HepG2 (cell line): Measurements from ENCODE around the gene RTN1. TPM values are rescaled to one million over a fixed set of nuclear protein-coding genes. Genes with fewer than 3 reads are reported as not detected.

Source experiments
- ATAC-seq: fragments of 200-7000 bp; cut with Tn5 transposase; 3 replicates; pipeline ENCODE4 v1.9.1; 2020; ENCODE audit warnings: mild to moderate bottlenecking, moderate library complexity
- BruUV-seq: library from RNA; stranded (reverse); fragments of 400-500 nt; replicated peaks from 2 replicates; lab custom pipeline; 2021; lab: Mats Ljungman, UMichigan
- CTCF ChIA-PET: fragments of 300-600 bp; formaldehyde crosslinking; extraction: SDS; loops from one replicate; lab custom pipeline; 2021; ENCODE audit warnings: low total read pairs, inconsistent platforms, low intra/inter-chr PET ratio; lab: Yijun Ruan, JAX
- POLR2A ChIA-PET: fragments of 350-600 bp; sonication (Branson Sonifier 250); formaldehyde crosslinking; loops from one replicate; lab custom pipeline; 2020; ENCODE audit warnings: antibody characterized with exemption, inconsistent platforms; lab: Yijun Ruan, JAX
- DNase-seq: peaks from one replicate; pipeline ENCODE4 v3.0.0-alpha.2; 2015; ENCODE audit warnings: low spot score
- FAIRE-seq: peaks from 3 replicates; lab custom pipeline; 2011; peaks lifted over from hg19 to GRCh38; lab: Jason Lieb, UNC
- H2AFZ ChIP-seq: one replicate; pipeline ENCODE4 v1.6.1; 2011; ENCODE audit warnings: low read length, inconsistent platforms
- H3K27ac ChIP-seq: fragments of 300-600 bp; 3 replicates; pipeline ENCODE4 v1.8.0; 2011; ENCODE audit warnings: mixed run types, mild to moderate bottlenecking, mixed read lengths, low read length, inconsistent platforms; ENCODE audit not compliant: insufficient read depth; ENCODE audit errors: extremely low read length
- H3K27me3 ChIP-seq, 2 experiments: fragments of 200-600 bp in 1 of 2; 2 replicates in 1 of 2; 3 replicates in 1 of 2; pipeline versions ENCODE4 v1.6.0 to v1.8.0; 2011; ENCODE audit warnings: low read length in 2 of 2, mild to moderate bottlenecking in 2 of 2, moderate library complexity in 2 of 2, inconsistent platforms in 1 of 2; ENCODE audit not compliant: insufficient read depth in 2 of 2, control insufficient read depth in 1 of 2
- H3K36me3 ChIP-seq, 2 experiments: fragments of 200-600 bp in 1 of 2; replicated peaks in 1 of 2; 2 replicates in 1 of 2; 3 replicates in 1 of 2; pipeline versions ENCODE4 v1.5.1 to v1.8.0; 2011; ENCODE audit warnings: low read length in 2 of 2, inconsistent platforms in 1 of 2; ENCODE audit not compliant: insufficient read depth in 2 of 2, control insufficient read depth in 1 of 2
- H3K4me1 ChIP-seq: 2 replicates; pipeline ENCODE4 v1.5.1; 2012; ENCODE audit warnings: low read length, inconsistent platforms; ENCODE audit not compliant: insufficient read depth
- H3K4me2 ChIP-seq: 2 replicates; pipeline ENCODE4 v1.6.0; 2011; ENCODE audit warnings: low read depth, low read length, inconsistent platforms
- H3K4me3 ChIP-seq, 3 experiments: fragments of 200-600 bp in 1 of 3; sonication (generic), shearing (Covaris generic) in 1 of 3; replicated peaks in 1 of 3; 2 replicates each; pipeline ENCODE4 v1.5.1; 2011 to 2016; ENCODE audit warnings: low read length in 3 of 3, inconsistent platforms in 2 of 3, low read depth in 2 of 3, mild to moderate bottlenecking in 2 of 3, control low read depth in 1 of 3, mixed read lengths in 1 of 3; ENCODE audit not compliant: insufficient read depth in 1 of 3
- H3K79me2 ChIP-seq: one replicate; pipeline ENCODE4 v1.6.1; 2011; ENCODE audit warnings: low read length, inconsistent platforms; ENCODE audit not compliant: insufficient read depth
- H3K9ac ChIP-seq: 2 replicates; pipeline ENCODE4 v1.6.0; 2011; ENCODE audit warnings: mild to moderate bottlenecking, low read depth, low read length, inconsistent platforms; ENCODE audit not compliant: insufficient read depth
- H3K9me3 ChIP-seq: 2 replicates; pipeline ENCODE4 v1.5.1; 2012; ENCODE audit warnings: mild to moderate bottlenecking, low read length
- H4K20me1 ChIP-seq: 2 replicates; pipeline ENCODE4 v1.6.0; 2011; ENCODE audit warnings: inconsistent platforms, mild to moderate bottlenecking, low read length, moderate library complexity; ENCODE audit not compliant: insufficient read depth
- ARNTL ChIP-seq: sonication (generic); formaldehyde crosslinking; IDR thresholded peaks from 2 replicates; pipeline ENCODE4 v1.4.0; 2020; ENCODE audit warnings: mild to moderate bottlenecking, missing genetic modification reagents
- ASH2L ChIP-seq: fragments of 300-600, 200-600 bp; sonication (generic); IDR thresholded peaks from 2 replicates; pipeline ENCODE4 v1.7.0; 2017; ENCODE audit warnings: low read depth, mild to moderate bottlenecking, moderate library complexity, mixed read lengths, low read length; ENCODE audit not compliant: insufficient read length
- KLF13 ChIP-seq: sonication (generic); formaldehyde crosslinking; IDR thresholded peaks from 2 replicates; pipeline ENCODE4 v1.4.0; 2020; ENCODE audit warnings: mild to moderate bottlenecking, missing genetic modification reagents
- MAZ ChIP-seq, 2 experiments: sonication (generic) in 1 of 2; formaldehyde crosslinking in 1 of 2; IDR thresholded peaks; 2 replicates each; pipeline versions ENCODE4 v1.5.0 to v1.6.1; 2012 to 2020; ENCODE audit warnings: low read depth in 2 of 2, mild to moderate bottlenecking in 2 of 2, borderline replicate concordance in 1 of 2, improper control_type of control experiment in 1 of 2, low read length in 1 of 2, missing genetic modification reagents in 1 of 2, moderate library complexity in 1 of 2
- MBNL3 ChIP-seq: fragments of 250-450 bp; sonication (Bioruptor Pico); conservative IDR thresholded peaks from 2 replicates; pipeline ENCODE4 v1.8.0; 2022; ENCODE audit warnings: mild to moderate bottlenecking, inconsistent platforms
- SP140L ChIP-seq: sonication (generic); formaldehyde crosslinking; IDR thresholded peaks from 2 replicates; pipeline ENCODE4 v1.4.0; 2020; ENCODE audit warnings: missing genetic modification reagents, borderline replicate concordance
- SP2 ChIP-seq: sonication (generic); formaldehyde crosslinking; IDR thresholded peaks from 2 replicates; pipeline ENCODE4 v1.5.1; 2020; ENCODE audit warnings: mild to moderate bottlenecking, missing genetic modification reagents
- TBX2 ChIP-seq: sonication (generic); formaldehyde crosslinking; IDR thresholded peaks from 2 replicates; pipeline ENCODE4 v1.5.0; 2020; ENCODE audit warnings: missing genetic modification reagents, mild to moderate bottlenecking, borderline replicate concordance
- ZFP36 ChIP-seq: fragments of 150-350 bp; IDR thresholded peaks from 2 replicates; pipeline ENCODE4 v1.6.1; 2018; ENCODE audit warnings: borderline replicate concordance, low read length, low read depth; ENCODE audit not compliant: partially characterized antibody
- ZNF232 ChIP-seq: sonication (generic); formaldehyde crosslinking; IDR thresholded peaks from 2 replicates; pipeline ENCODE4 v1.4.0; 2020; ENCODE audit warnings: missing genetic modification reagents, borderline replicate concordance
- ZNF605 ChIP-seq: sonication (generic); formaldehyde crosslinking; IDR thresholded peaks from 2 replicates; pipeline ENCODE4 v1.8.0; 2022; ENCODE audit warnings: mild to moderate bottlenecking, missing genetic modification reagents
- ZNF644 ChIP-seq: IDR thresholded peaks from 2 replicates; pipeline ENCODE4 v1.6.1; 2016; ENCODE audit warnings: low read depth
- ZNF747 ChIP-seq: sonication (generic); formaldehyde crosslinking; IDR thresholded peaks from 2 replicates; pipeline ENCODE4 v1.8.1; 2023; ENCODE audit warnings: missing genetic modification reagents, mild to moderate bottlenecking, borderline replicate concordance
- WGBS: methylation state at CpG from one replicate; pipeline ENCODE4 v1.1.6; 2017; ENCODE audit warnings: low lambda C conversion rate; 5-methylcytosine and 5-hydroxymethylcytosine counted together
- in situ Hi-C: cut with HindIII; loops from 2 replicates; pipeline ENCODE4 v1.10.0; 2017; ENCODE audit warnings: low pct_unique_long_range_greater_than_20kb; ENCODE audit not compliant: extremely low pct_ligation_motif_present
- intact Hi-C: fragments of 100-400 bp; cut with micrococcal nuclease; formaldehyde crosslinking; loops from one replicate; pipeline ENCODE4 v1.10.0; 2022; ENCODE audit not compliant: unreplicated experiment
- polyA plus RNA-seq, 8 experiments: library from polyadenylated mRNA; depleted of rRNA in 3 of 8; stranded (reverse) in 7 of 8; unstranded in 1 of 8; fragments of >200 nt; fragmentation: Illumina TruSeq in 4 of 8; extraction: Trizol in 4 of 8; gene quantifications; 2 replicates each; pipeline versions ENCODE4 v1.2.1 to v1.2.3, GENCODE V29; 2011 to 2016; ENCODE audit warnings: low read depth in 4 of 8, missing spikeins in 1 of 8, mixed read lengths in 1 of 8; ENCODE audit not compliant: insufficient read depth in 1 of 8
- total RNA-seq, 5 experiments: library from RNA; depleted of rRNA; stranded (reverse); fragments of >200 nt; fragmentation: Illumina TruSeq; extraction: Trizol; gene quantifications; 2 replicates each; pipeline ENCODE4 v1.2.3, GENCODE V29; 2016; ENCODE audit warnings: low read depth in 1 of 5
- TF ChIP-seq, protein P1 (sequence below): sonication (generic); formaldehyde crosslinking; IDR thresholded peaks from 2 replicates; pipeline ENCODE4 v1.4.0; 2020; ENCODE audit warnings: mild to moderate bottlenecking, missing genetic modification reagents

The RTN1 gene
- total and polyA plus RNA-seq, 2 of the 13 experiments (the other 11 are each of a cell fraction or from before 2014, with no cell fraction given) = 0.04 to 0.18 TPM

DNA sequence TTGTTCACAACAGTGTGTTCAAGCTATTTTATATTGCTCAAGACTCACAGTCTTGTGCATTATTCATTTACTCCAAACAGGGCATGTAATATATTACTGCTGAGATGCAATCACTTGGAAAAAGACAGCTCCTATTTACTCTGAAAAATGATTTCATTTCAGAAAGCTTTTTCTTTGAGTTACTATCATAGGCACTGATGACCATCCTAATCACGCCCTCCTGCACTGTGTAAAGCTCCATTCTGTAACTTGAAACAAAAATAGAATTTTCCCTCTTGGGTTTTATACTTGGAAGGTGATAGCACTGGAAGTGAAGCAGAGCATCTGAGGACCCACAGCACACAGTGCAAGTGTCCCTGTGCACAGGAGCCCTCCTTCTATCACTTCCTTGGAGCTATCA lies 55.6 kb downstream of the RTN1 start:
- in situ Hi-C loops = no loop called here

More for the DNA sequence above, 55.6 kb downstream of the RTN1 start:
- H4K20me1 ChIP-seq = no peaks in the 10 kb centered on the region; the same call in 1 of the 2 replicates
- no peak overlapping the region for H2AFZ ChIP-seq
- no peak overlapping the region for H3K4me2 ChIP-seq
- intact Hi-C loops = no loop called here
- no peaks in the 10 kb centered on the region for H3K36me3 ChIP-seq
- ChIA-PET POLR2A (no interaction called here), CTCF (no interaction called here)
- WGBS = 0% methylated on average over 1 of the region's 1 CpG
- H3K79me2 ChIP-seq = no peaks in the 10 kb centered on the region
- H3K4me1 ChIP-seq = no peaks in the 10 kb centered on the region
- TF ChIP-seq ZNF747 (CRISPR knock-in tag) (no peak), ZNF605 (CRISPR knock-in tag) (no peak), ZNF232 (CRISPR knock-in tag) (no peak), ZNF644 (CRISPR knock-in tag) (no peak), KLF13 (CRISPR knock-in tag) (no peak), TBX2 (CRISPR knock-in tag) (no peak), SP2 (no peak), MAZ (IDR thresholded peaks at IDR 0.05; ENCODE audit: borderline replicate concordance, low read depth, low read length) (no peak), MAZ (CRISPR knock-in tag; IDR thresholded peaks at IDR 0.05; ENCODE audit: low read depth) (no peak), ARNTL (CRISPR knock-in tag) (no peak), ZFP36 (no peak), MBNL3 (no peak), ASH2L (no peak), SP140L (CRISPR knock-in tag) (no peak)
- TF ChIP-seq, protein P1, sequence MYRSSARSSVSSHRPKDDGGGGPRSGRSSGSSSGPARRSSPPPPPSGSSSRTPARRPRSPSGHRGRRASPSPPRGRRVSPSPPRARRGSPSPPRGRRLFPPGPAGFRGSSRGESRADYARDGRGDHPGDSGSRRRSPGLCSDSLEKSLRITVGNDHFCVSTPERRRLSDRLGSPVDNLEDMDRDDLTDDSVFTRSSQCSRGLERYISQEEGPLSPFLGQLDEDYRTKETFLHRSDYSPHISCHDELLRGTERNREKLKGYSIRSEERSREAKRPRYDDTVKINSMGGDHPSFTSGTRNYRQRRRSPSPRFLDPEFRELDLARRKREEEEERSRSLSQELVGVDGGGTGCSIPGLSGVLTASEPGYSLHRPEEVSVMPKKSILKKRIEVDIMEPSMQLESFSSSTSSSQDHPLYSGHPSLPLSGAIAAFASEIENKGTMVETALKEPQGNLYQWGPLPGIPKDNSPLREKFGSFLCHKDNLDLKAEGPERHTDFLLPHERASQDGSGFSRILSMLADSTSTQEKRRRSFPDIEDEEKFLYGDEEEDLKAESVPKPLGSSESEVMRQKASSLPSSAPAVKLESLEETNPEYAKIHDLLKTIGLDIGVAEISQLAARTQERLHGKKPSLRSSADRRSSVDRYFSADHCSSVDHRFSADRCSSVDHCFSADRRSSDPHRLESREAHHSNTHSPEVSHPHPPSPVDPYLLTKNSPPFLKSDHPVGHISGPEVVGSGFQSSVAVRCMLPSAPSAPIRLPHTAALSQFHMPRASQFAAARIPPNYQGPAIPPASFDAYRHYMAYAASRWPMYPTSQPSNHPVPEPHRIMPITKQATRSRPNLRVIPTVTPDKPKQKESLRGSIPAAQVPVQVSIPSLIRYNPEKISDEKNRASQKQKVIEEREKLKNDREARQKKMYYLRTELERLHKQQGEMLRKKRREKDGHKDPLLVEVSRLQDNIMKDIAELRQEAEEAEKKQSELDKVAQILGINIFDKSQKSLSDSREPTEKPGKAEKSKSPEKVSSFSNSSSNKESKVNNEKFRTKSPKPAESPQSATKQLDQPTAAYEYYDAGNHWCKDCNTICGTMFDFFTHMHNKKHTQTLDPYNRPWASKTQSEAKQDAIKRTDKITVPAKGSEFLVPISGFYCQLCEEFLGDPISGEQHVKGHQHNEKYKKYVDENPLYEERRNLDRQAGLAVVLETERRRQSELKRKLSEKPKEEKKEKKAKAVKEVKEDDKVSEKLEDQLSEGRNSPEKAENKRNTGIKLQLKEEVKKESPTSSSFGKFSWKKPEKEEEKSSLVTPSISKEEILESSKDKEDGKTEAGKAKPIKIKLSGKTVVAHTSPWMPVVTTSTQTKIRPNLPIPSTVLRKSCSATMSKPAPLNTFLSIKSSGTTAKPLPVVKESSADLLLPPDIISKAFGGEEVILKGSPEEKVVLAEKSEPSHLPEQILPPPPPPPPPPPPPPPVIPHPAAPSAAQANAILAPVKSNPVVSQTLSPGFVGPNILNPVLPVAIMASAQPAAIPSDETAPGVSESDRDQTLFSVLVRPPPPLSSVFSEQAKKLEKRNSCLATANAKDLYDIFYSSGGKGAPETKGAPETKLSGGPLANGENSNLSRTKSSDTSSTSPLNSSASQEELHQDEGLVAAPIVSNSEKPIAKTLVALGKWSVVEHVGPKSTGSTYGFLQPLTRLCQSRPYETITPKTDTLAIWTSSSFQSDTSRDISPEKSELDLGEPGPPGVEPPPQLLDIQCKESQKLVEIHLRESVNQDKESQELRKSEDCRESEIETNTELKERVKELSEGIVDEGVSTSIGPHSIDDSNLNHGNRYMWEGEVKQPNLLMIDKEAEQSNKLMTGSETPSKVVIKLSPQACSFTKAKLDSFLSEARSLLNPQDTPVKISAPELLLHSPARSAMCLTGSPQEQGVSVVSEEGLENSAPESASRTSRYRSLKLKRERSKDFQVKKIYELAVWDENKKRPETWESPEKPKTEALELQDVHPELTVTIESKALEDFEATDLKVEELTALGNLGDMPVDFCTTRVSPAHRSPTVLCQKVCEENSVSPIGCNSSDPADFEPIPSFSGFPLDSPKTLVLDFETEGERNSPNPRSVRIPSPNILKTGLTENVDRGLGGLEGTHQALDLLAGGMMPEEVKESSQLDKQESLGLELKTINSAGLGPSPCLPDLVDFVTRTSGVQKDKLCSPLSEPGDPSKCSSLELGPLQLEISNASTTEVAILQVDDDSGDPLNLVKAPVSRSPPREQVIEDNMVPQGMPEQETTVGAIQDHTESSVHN (CRISPR knock-in tag) = no peak
- H3K9me3 ChIP-seq = no peaks in the 10 kb centered on the region
- no peak overlapping the region for H3K4me3 ChIP-seq
- H3K9ac ChIP-seq = no peak overlapping the region
- DNase-seq = no peak
- H3K27ac ChIP-seq = no peak overlapping the region
- no peak for ATAC-seq
- FAIRE-seq = no peak
- no TSS peak for BruUV-seq
- no peaks in the 10 kb centered on the region for H3K27me3 ChIP-seq
